DMS 273 treated with DMSO at 0.1 percent for 48 hours (cell line): ENCODE data around the gene DCAKD.

ENCODE experiments used
- DNase-seq: peaks from one replicate; lab custom pipeline; 2025; lab: John Stamatoyannopoulos, UW

Gene DCAKD

GRCh38 chr17:45031231-45032173, 19.9 kb downstream of the DCAKD start:
- DNase-seq, result no peak

GRCh38 chr17:45030733-45031132, 20.7 kb downstream of the DCAKD start:
- DNase-seq, result no peak

- no peak for DNase-seq
Measured at GRCh38 chr17:45029758-45030423, 21.5 kb downstream of the DCAKD start.

- no peak for DNase-seq
Measured at GRCh38 chr17:45029096-45029495, 22.3 kb downstream of the DCAKD start.

GRCh38 chr17:45022655-45023339, 28.6 kb downstream of the DCAKD start:
- DNase-seq, result peak; percentile 64

- DNase-seq, result no peak
Measured at GRCh38 chr17:45022288-45022648, 29.2 kb downstream of the DCAKD start.

- peak; percentile 34 for DNase-seq
Measured at GRCh38 chr17:45021607-45022287, 29.7 kb downstream of the DCAKD start.

- DNase-seq, result no peak
Measured at GRCh38 chr17:45020354-45021138, 30.9 kb downstream of the DCAKD start.

GRCh38 chr17:45018848-45019711, 32.4 kb downstream of the DCAKD start:
- DNase-seq, result no peak

- DNase-seq, result no peak
Measured at GRCh38 chr17:45018514-45018847, 33.0 kb downstream of the DCAKD start.

- no peak for DNase-seq
Measured at GRCh38 chr17:45016823-45017222, 34.6 kb downstream of the DCAKD start.

GRCh38 chr17:45016237-45016636, 35.2 kb downstream of the DCAKD start:
- no peak for DNase-seq

GRCh38 chr17:45013021-45013997, 38.1 kb downstream of the DCAKD start:
- peak; percentile 84 for DNase-seq

GRCh38 chr17:45011767-45012166, 39.7 kb downstream of the DCAKD start:
- DNase-seq, result no peak

- DNase-seq, result no peak
Measured at GRCh38 chr17:45009676-45010467, 41.6 kb downstream of the DCAKD start.

- DNase-seq, result no peak
Measured at GRCh38 chr17:45008216-45008615, 43.2 kb downstream of the DCAKD start.

- peak; percentile 76 for DNase-seq
Measured at GRCh38 chr17:45006927-45007461, 44.4 kb downstream of the DCAKD start.

GRCh38 chr17:45005700-45006099, 45.7 kb downstream of the DCAKD start:
- no peak for DNase-seq
